Natural killer cell (primary cell): ENCODE data around the gene SLC38A2. TPM values are rescaled to one million over a fixed set of nuclear protein-coding genes. Genes with fewer than 3 reads are reported as not detected.

Experiments
- ATAC-seq, 3 donors: fragments of 150-1000 bp in 2 of 3; fragments of 200-7000 bp in 1 of 3; cut with Tn5 transposase; 1 replicate in 1 of 3; 2 replicates in 2 of 3; pipeline ENCODE4 v1.10.0; 2021; ENCODE audit warnings: mild to moderate bottlenecking in 2 of 3, moderate library complexity in 2 of 3
- DNase-seq, 2 donors: peaks; one replicate each; pipeline versions ENCODE4 v3.0.0 to v3.0.0-alpha.2; 2013 to 2021; ENCODE audit warnings: mixed read lengths in 1 of 2
- H3K27ac ChIP-seq: one replicate; pipeline ENCODE4 v1.5.1; 2013; ENCODE audit warnings: mild to moderate bottlenecking, low read length
- H3K27me3 ChIP-seq: one replicate; pipeline ENCODE4 v1.6.1; 2013; ENCODE audit warnings: low read length; ENCODE audit not compliant: control insufficient read depth, insufficient read depth
- H3K36me3 ChIP-seq: one replicate; pipeline ENCODE4 v1.6.1; 2013; ENCODE audit warnings: low read length; ENCODE audit not compliant: control insufficient read depth, insufficient read depth
- H3K4me1 ChIP-seq: one replicate; pipeline ENCODE4 v1.6.1; 2013; ENCODE audit warnings: low read length; ENCODE audit not compliant: control insufficient read depth, insufficient read depth
- H3K4me3 ChIP-seq: one replicate; pipeline ENCODE4 v1.5.1; 2013; ENCODE audit warnings: low read length
- H3K9me3 ChIP-seq: one replicate; pipeline ENCODE4 v1.6.1; 2013; ENCODE audit warnings: low read length; ENCODE audit not compliant: control insufficient read depth, insufficient read depth
- H3K27ac Mint-ChIP-seq, 2 donors: one replicate each; pipeline ENCODE4 v1.8.0; 2022; ENCODE audit warnings: mild to moderate bottlenecking in 2 of 2, mixed read lengths in 2 of 2, moderate library complexity in 1 of 2
- H3K27me3 Mint-ChIP-seq, 2 donors: one replicate each; pipeline ENCODE4 v1.8.0; 2022; ENCODE audit warnings: low read depth in 2 of 2, mixed read lengths in 2 of 2
- H3K36me3 Mint-ChIP-seq: one replicate; pipeline ENCODE4 v1.8.0; 2022; ENCODE audit warnings: mixed read lengths
- H3K4me1 Mint-ChIP-seq, 2 donors: one replicate each; pipeline ENCODE4 v1.8.0; 2022; ENCODE audit warnings: mixed read lengths in 2 of 2
- H3K4me3 Mint-ChIP-seq: one replicate; pipeline ENCODE4 v1.8.0; 2022; ENCODE audit warnings: mild to moderate bottlenecking, moderate library complexity, mixed read lengths
- H3K9me3 Mint-ChIP-seq, 2 donors: one replicate each; pipeline ENCODE4 v1.8.0; 2022; ENCODE audit warnings: mixed read lengths in 2 of 2
- WGBS: methylation state at CpG from one replicate; pipeline ENCODE4 v1.1.7; 2013; ENCODE audit warnings: missing lambda C conversion rate; ENCODE audit not compliant: insufficient coverage; 5-methylcytosine and 5-hydroxymethylcytosine counted together
- intact Hi-C: fragments of 100-400 bp; cut with micrococcal nuclease; formaldehyde crosslinking; loops from one replicate; pipeline ENCODE4 v1.14.2; 2022
- total RNA-seq, 4 donors: library from RNA; stranded (reverse); fragments of 120-200 nt in 1 of 4; gene quantifications; one replicate each; pipeline versions ENCODE4 v1.2.3 to v1.2.4, GENCODE V29; 2013 to 2022
- TF ChIP-seq, protein P1 (sequence below): fragments of 200-600 bp; IDR thresholded peaks from one replicate; pipeline ENCODE4 v1.8.0; 2022; ENCODE audit warnings: antibody characterized with exemption

SLC38A2 gene
- total RNA-seq, 3 donors from 2014 or later (not counting 1 experiment from before 2014, with no cell fraction given) = 131 to 241 (median 167) TPM

DNA sequence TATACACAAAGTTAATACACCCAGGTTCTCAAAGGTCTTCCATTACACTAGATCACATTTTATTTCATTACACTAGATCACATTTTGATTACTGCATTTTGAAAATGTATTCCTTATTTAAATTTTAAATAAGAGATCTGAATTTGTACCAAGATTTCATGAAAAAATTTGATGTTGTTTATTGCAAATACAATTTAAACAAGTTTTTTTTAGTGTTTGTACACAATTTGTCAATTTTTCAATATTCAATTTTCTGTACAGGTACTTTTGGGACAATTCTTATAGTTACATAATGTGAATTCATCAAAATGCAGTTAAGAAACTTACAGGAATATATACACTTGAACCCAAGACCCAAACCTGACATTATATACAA is 14.3 kb downstream of the SLC38A2 start:
- H3K27me3 ChIP-seq = no peaks in the 10 kb centered on the region
- no peaks in the 10 kb centered on the region for H3K4me1 ChIP-seq
- intact Hi-C loops = no loop called here
- peaks cover 49% of the 10 kb centered on the region for H3K36me3 ChIP-seq
- Mint-ChIP-seq H3K9me3 (no peaks in the 10 kb centered on the region), H3K27me3 (no peaks in the 10 kb centered on the region), H3K27ac (peak overlapping the region; percentile 48 to 58), H3K36me3 (peaks cover 27% of the 10 kb centered on the region), H3K4me3 (no peak overlapping the region), H3K4me1 (peaks cover 48 to 58% of the 10 kb centered on the region in 2 donors)
- DNase-seq (no peak), ATAC-seq (no peak)
- H3K4me3 ChIP-seq = no peak overlapping the region
- no peak overlapping the region for H3K27ac ChIP-seq
- H3K9me3 ChIP-seq = no peaks in the 10 kb centered on the region
- TF ChIP-seq, protein P1, sequence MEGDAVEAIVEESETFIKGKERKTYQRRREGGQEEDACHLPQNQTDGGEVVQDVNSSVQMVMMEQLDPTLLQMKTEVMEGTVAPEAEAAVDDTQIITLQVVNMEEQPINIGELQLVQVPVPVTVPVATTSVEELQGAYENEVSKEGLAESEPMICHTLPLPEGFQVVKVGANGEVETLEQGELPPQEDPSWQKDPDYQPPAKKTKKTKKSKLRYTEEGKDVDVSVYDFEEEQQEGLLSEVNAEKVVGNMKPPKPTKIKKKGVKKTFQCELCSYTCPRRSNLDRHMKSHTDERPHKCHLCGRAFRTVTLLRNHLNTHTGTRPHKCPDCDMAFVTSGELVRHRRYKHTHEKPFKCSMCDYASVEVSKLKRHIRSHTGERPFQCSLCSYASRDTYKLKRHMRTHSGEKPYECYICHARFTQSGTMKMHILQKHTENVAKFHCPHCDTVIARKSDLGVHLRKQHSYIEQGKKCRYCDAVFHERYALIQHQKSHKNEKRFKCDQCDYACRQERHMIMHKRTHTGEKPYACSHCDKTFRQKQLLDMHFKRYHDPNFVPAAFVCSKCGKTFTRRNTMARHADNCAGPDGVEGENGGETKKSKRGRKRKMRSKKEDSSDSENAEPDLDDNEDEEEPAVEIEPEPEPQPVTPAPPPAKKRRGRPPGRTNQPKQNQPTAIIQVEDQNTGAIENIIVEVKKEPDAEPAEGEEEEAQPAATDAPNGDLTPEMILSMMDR = no peak

DNA sequence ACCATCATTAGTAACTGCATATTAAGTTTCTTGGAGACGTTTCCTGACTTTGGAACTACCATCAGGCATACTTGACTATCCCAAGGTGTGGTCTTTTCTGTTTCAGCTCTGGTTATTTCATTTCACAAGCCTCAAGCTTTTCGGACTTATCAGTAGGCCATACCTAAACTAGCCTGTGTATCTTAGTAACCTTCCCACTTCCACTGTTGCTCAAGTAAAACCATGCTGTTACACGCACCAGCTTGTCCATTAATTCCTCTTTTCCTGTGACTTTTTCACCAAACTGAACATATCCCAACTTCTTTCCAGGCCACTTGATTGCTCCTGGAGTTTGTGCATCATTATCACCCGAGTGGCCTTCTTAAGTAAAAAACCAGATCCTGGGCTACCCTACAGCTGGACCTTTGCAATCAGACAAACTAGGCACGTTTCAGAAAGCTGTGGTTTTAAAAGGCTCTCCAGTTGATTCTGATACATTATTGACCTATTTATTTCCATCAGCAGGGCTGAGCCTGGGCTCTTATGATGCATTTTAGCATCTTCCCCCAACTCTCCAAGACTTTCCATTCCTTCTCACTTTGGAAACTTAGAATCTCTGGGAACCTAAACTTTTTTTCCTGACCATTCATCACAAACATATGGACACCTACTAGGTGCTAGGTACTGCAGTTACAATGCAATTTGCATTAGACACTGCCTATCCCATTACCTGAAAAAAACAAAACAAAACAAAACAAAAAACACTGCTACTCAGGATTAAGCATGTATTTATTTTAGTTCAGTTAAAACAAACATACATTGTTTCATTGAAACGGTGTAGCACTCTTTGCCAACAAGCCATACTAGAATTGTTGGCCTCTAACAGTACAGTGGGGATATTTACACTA is 14.9 kb downstream of the SLC38A2 start:
- Histone ChIP-seq H3K4me3 (no peak overlapping the region), H3K9me3 (no peaks in the 10 kb centered on the region), H3K36me3 (peaks cover 43% of the 10 kb centered on the region), H3K27ac (no peak overlapping the region), H3K27me3 (no peaks in the 10 kb centered on the region), H3K4me1 (no peaks in the 10 kb centered on the region)
- DNase-seq = no peak
- Mint-ChIP-seq H3K36me3 (peaks cover 21% of the 10 kb centered on the region), H3K27ac (peak overlapping the region; percentile 48 to 58), H3K4me3 (no peak overlapping the region), H3K9me3 (no peaks in the 10 kb centered on the region), H3K27me3 (no peaks in the 10 kb centered on the region), H3K4me1 (peaks cover 43 to 52% of the 10 kb centered on the region in 2 donors)
- 71% methylated on average over 6 of the region's 6 CpGs for WGBS
- no peak for ATAC-seq
- TF ChIP-seq, protein P1 = no peak
- intact Hi-C loops = no loop called here

DNA sequence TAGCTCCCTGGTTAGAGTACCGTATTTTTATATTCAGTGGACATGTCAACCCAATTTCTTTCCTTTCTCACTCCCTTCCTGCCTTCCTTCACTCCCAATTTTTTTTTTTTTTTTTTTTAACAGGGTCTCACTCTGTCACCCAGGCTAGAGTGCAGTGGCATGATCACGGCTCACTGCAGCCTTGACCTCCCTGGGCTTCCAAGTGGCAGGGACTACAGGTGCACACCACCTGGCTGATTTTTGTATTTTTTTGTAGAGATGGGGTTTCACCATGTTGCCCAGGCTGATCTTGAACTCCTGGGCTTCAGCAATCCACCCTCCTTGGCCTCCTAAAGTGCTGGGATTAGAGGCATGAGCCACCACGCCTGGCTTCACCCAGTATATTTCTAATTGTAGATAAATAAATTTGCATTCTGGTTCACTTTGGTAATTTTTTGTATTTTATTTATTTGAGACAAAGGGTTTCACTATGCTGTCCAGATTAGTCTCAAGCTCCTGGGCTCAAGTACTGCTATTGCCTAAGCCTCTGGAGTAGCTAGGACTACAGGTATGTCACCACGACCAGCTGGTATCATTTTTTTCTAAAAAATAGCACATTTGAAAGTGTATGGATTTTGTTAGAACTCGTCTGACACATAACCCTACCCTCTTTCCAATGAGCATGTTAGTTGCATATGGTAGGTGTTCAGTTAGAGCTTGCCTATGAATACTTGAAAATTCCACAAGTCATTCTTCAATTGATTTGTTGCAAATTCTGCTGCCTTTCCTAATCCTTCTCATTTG is 15.7 kb downstream of the SLC38A2 start:
- TF ChIP-seq, protein P1 = no peak
- no peak overlapping the region for H3K27ac ChIP-seq
- Mint-ChIP-seq H3K27me3 (no peaks in the 10 kb centered on the region), H3K9me3 (no peaks in the 10 kb centered on the region), H3K27ac (peak overlapping the region in 1 of 2 donors; percentile 58), H3K4me1 (peaks cover 34 to 45% of the 10 kb centered on the region in 2 donors), H3K36me3 (peaks cover 13% of the 10 kb centered on the region), H3K4me3 (no peak overlapping the region)
- no peak overlapping the region for H3K4me3 ChIP-seq
- no peak for ATAC-seq
- no peaks in the 10 kb centered on the region for H3K4me1 ChIP-seq
- DNase-seq = no peak
- no peaks in the 10 kb centered on the region for H3K9me3 ChIP-seq
- peaks cover 35% of the 10 kb centered on the region for H3K36me3 ChIP-seq
- intact Hi-C loops = no loop called here
- H3K27me3 ChIP-seq = no peaks in the 10 kb centered on the region
- 88% methylated on average over 2 of the region's 5 CpGs for WGBS
